Transverse colon (tissue), 4 donors: ENCODE data around the gene RPS2. TPM values are rescaled to one million over a fixed set of nuclear protein-coding genes. Genes with fewer than 3 reads are reported as not detected.

Experiments used
- DNase-seq: peaks from one replicate; pipeline ENCODE4 v3.0.0-alpha.2; 2019
- H3K27ac ChIP-seq, 4 donors: fragments of 200-600 bp; sonication (generic); 2 replicates each; pipeline ENCODE4 v1.5.1; 2016 to 2018; ENCODE audit warnings: inconsistent platforms in 4 of 4
- H3K27me3 ChIP-seq: fragments of 200-600 bp; sonication (generic); 2 replicates; pipeline ENCODE4 v1.5.1; 2017; ENCODE audit warnings: inconsistent platforms
- H3K36me3 ChIP-seq, 4 donors: fragments of 200-600 bp; sonication (generic); 2 replicates each; pipeline ENCODE4 v1.5.1; 2017 to 2019; ENCODE audit warnings: inconsistent platforms in 4 of 4
- H3K4me1 ChIP-seq, 4 donors: fragments of 200-600 bp; sonication (generic); 2 replicates each; pipeline ENCODE4 v1.5.1; 2017 to 2020; ENCODE audit warnings: inconsistent platforms in 4 of 4
- H3K4me3 ChIP-seq, 4 donors: fragments of 200-600 bp; sonication (generic); 1 replicate in 1 of 4; 2 replicates in 3 of 4; pipeline versions ENCODE4 v1.5.1 to v1.6.1; 2017 to 2019; ENCODE audit warnings: inconsistent platforms in 4 of 4
- H3K9me3 ChIP-seq, 2 donors: fragments of 200-600 bp; sonication (generic); 2 replicates each; pipeline ENCODE4 v1.5.1; 2017 to 2019; ENCODE audit warnings: inconsistent platforms in 2 of 2
- EP300 ChIP-seq: sonication (generic); formaldehyde crosslinking; IDR thresholded peaks from one replicate; pipeline ENCODE4 v1.6.1; 2017; ENCODE audit warnings: antibody characterized with exemption, low read depth
- POLR2A ChIP-seq: fragments of 450-650 bp; IDR thresholded peaks from one replicate; pipeline ENCODE4 v1.6.1; 2016; ENCODE audit warnings: antibody characterized with exemption, mild to moderate bottlenecking, moderate library complexity
- POLR2AphosphoS5 ChIP-seq, 3 donors: sonication (generic); formaldehyde crosslinking; IDR thresholded peaks; one replicate each; pipeline ENCODE4 v1.6.1; 2016; ENCODE audit warnings: antibody characterized with exemption in 3 of 3
- WGBS, 2 donors: methylation state at CpG; one replicate each; pipeline ENCODE4 v1.1.5; 2018; ENCODE audit warnings: low coverage in 1 of 2; 5-methylcytosine and 5-hydroxymethylcytosine counted together
- in situ Hi-C, 4 donors: fragments of 200-750 bp; cut with MboI; loops; one replicate each; pipeline versions ENCODE4 v1.15.0 to v1.15.1; 2017; ENCODE audit warnings: low sequenced_read_pairs in 3 of 4, low pct_ligation_motif_present in 1 of 4, low pct_unique_long_range_greater_than_20kb in 1 of 4
- intact Hi-C: fragments of 100-400 bp; cut with DNase I; formaldehyde crosslinking; loops from one replicate; pipeline ENCODE4 v1.15.1; 2023; ENCODE audit warnings: low total_unique reads
- total RNA-seq, 4 donors: library from RNA; depleted of rRNA; stranded (reverse); fragments of >200 nt; gene quantifications; one replicate each; pipeline ENCODE4 v1.1.0, GENCODE V29; 2016
- TF ChIP-seq, protein P1 (sequence below), 5 experiments: fragments of 200-600 bp in 3 of 5; fragments of 450-650 bp in 2 of 5; sonication (generic) in 3 of 5; IDR thresholded peaks; 1 replicate in 2 of 5; 2 replicates in 3 of 5; pipeline ENCODE4 v1.5.1; 2016 to 2017; ENCODE audit warnings: antibody characterized with exemption in 5 of 5, inconsistent platforms in 3 of 5, mild to moderate bottlenecking in 2 of 5, moderate library complexity in 1 of 5

The RPS2 gene
- total RNA-seq, 4 donors from 2014 or later = 896 to 2,085 (median 1,613) TPM

DNA sequence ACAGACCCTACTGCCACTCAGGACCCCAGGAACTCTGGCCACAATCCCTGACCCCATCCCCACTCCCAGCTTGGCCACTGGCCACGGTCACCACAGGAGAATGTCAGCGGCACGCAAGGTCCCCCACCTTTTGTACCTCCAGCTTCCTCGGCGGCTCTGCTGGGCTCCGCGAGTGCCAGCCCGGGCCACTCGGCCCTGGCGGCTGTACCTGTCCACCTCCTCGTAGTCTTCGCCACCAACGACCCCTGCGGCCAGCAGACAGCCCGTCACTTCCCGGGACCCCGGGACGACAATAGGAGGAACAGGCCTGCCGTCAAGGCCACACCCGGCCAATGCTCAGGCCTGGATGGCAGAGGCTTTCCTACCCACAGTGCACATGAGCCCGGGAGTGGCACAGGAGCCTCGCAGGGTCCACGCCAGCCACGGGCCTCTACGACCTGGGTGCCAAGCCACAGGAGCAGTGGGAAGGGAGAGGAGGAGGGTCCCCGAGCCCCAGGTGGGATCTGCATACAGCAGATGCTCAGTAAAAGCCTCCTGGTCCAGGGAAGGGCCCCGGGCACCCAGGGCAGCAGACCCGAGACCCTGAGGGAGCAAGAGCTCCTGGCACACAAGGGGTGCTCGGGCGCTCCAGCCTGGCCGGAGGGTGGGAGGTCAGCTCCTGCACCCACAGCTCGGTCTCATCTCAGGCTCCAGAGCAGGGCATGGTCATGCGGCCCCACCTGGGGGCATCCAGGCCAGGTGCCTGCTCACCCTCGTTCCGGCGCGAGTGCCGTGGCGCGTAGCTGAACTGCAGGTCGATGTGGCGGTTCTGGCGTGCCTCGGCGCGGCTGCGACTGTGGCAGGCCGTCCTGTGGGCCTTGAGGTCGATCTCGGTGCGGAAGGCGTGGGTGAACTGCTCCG, 37.1 kb upstream of the RPS2 start:
- H3K4me3 ChIP-seq = no peak overlapping the region
- intact Hi-C loops = loop anchor here (10.0 kb wide), 1 partner anchor 233 kb away; the partner anchor contains the start of gene DNASE1L2
- DNase-seq = no peak

GRCh38 chr16:2001035-2001434, 36.4 kb upstream of the RPS2 start:
- intact Hi-C loops = loop anchor here (10.0 kb wide), 1 partner anchor 234 kb away; the partner anchor contains the start of gene DNASE1L2
- Histone ChIP-seq H3K4me3 (no peak overlapping the region), H3K36me3 (peaks cover 0 to 45% (median 28%) of the 10 kb centered on the region in 4 donors), H3K4me1 (peaks cover 12 to 26% (median 18%) of the 10 kb centered on the region in 4 donors), H3K27ac (no peak overlapping the region), H3K9me3 (no peaks in the 10 kb centered on the region), H3K27me3 (no peaks in the 10 kb centered on the region)
- in situ Hi-C loops = loop anchor here in 1 of 4 donors (25.0 kb wide), 1 partner anchor 136 kb away; the partner anchor contains the start of genes PKD1 and RAB26
- TF ChIP-seq, protein P1, sequence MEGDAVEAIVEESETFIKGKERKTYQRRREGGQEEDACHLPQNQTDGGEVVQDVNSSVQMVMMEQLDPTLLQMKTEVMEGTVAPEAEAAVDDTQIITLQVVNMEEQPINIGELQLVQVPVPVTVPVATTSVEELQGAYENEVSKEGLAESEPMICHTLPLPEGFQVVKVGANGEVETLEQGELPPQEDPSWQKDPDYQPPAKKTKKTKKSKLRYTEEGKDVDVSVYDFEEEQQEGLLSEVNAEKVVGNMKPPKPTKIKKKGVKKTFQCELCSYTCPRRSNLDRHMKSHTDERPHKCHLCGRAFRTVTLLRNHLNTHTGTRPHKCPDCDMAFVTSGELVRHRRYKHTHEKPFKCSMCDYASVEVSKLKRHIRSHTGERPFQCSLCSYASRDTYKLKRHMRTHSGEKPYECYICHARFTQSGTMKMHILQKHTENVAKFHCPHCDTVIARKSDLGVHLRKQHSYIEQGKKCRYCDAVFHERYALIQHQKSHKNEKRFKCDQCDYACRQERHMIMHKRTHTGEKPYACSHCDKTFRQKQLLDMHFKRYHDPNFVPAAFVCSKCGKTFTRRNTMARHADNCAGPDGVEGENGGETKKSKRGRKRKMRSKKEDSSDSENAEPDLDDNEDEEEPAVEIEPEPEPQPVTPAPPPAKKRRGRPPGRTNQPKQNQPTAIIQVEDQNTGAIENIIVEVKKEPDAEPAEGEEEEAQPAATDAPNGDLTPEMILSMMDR (IDR thresholded peaks at IDR 0.05) = no peak
- TF ChIP-seq POLR2AphosphoS5 (IDR thresholded peaks at IDR 0.05) (no peak), POLR2A (no peak), EP300 (no peak)
- no peak for DNase-seq
- WGBS, 2 donors = 90% methylated on average over 16 of the region's 19 CpGs; no CpG with 5 or more reads in 1 of the 2 donors

More for the DNA sequence above, 37.1 kb upstream of the RPS2 start:
- Histone ChIP-seq H3K36me3 (peaks cover 0 to 45% (median 28%) of the 10 kb centered on the region in 4 donors), H3K4me1 (peaks cover 12 to 29% (median 19%) of the 10 kb centered on the region in 4 donors), H3K27me3 (no peaks in the 10 kb centered on the region), H3K9me3 (no peaks in the 10 kb centered on the region), H3K27ac (no peak overlapping the region)
- TF ChIP-seq, protein P1 (IDR thresholded peaks at IDR 0.05) = no peak
- TF ChIP-seq POLR2AphosphoS5 (IDR thresholded peaks at IDR 0.05) = no peak
- no peak for TF ChIP-seq EP300
- TF ChIP-seq POLR2A = no peak
- 93% methylated on average over 48 of the region's 53 CpGs; no CpG with 5 or more reads in 1 of the 2 donors for WGBS, 2 donors
- in situ Hi-C loops = loop anchor here in 1 of 4 donors (25.0 kb wide), 1 partner anchor 136 kb away; the partner anchor contains the start of genes PKD1 and RAB26

GRCh38 chr16:1999866-2000514, 35.4 kb upstream of the RPS2 start:
- Histone ChIP-seq H3K4me1 (peaks cover 12 to 16% (median 14%) of the 10 kb centered on the region in 4 donors), H3K4me3 (no peak overlapping the region), H3K27ac (no peak overlapping the region), H3K27me3 (no peaks in the 10 kb centered on the region), H3K36me3 (peaks cover 0 to 45% (median 28%) of the 10 kb centered on the region in 4 donors), H3K9me3 (no peaks in the 10 kb centered on the region)
- in situ Hi-C loops = loop anchor here in 1 of 4 donors (25.0 kb wide), 1 partner anchor 137 kb away; the partner anchor contains the start of genes PKD1 and RAB26
- 89% methylated on average over 24 of the region's 28 CpGs; no CpG with 5 or more reads in 1 of the 2 donors for WGBS, 2 donors
- intact Hi-C loops = loop anchor here (10.0 kb wide), 1 partner anchor 235 kb away; the partner anchor contains the start of gene DNASE1L2
- TF ChIP-seq POLR2A (no peak), EP300 (no peak)
- TF ChIP-seq, protein P1 (IDR thresholded peaks at IDR 0.05) = no peak
- DNase-seq = no peak
